ENCODE data around the gene ADGRV1.

- TF ChIP-seq CTCF (IDR thresholded peaks at IDR 0.05) (no peak), POLR2A (IDR thresholded peaks at IDR 0.05) (no peak)
Measured at GRCh38 chr5:90878081-90878480, 319.5 kb downstream of the ADGRV1 start.

Data from Peyer's patch (tissue), 4 donors.